Measurements from ENCODE around the gene SLC35F3.

Gene SLC35F3

GRCh38 chr1:234265321-234265720 lies 360.8 kb downstream of the SLC35F3 start:
- DNase-seq, result no peak

GRCh38 chr1:234265861-234266260 lies 361.4 kb downstream of the SLC35F3 start:
- DNase-seq, result peak; percentile 18 to 53

- DNase-seq, result no peak
Measured at GRCh38 chr1:234270093-234270492, 365.6 kb downstream of the SLC35F3 start.

GRCh38 chr1:234270581-234271242 lies 366.2 kb downstream of the SLC35F3 start:
- DNase-seq, result no peak

GRCh38 chr1:234271243-234271606 lies 366.7 kb downstream of the SLC35F3 start:
- no peak for DNase-seq

- peak; percentile 60 to 72 for DNase-seq
Measured at GRCh38 chr1:234272656-234273312, 368.3 kb downstream of the SLC35F3 start.

- DNase-seq, result no peak
Measured at GRCh38 chr1:234273981-234274380, 369.5 kb downstream of the SLC35F3 start.

- DNase-seq, result no peak
Measured at GRCh38 chr1:234276151-234276788, 371.8 kb downstream of the SLC35F3 start.

- DNase-seq, result no peak
Measured at GRCh38 chr1:234277161-234277868, 372.8 kb downstream of the SLC35F3 start.

GRCh38 chr1:234279021-234279420 lies 374.5 kb downstream of the SLC35F3 start:
- no peak for DNase-seq

GRCh38 chr1:234280500-234280899 lies 376.0 kb downstream of the SLC35F3 start:
- DNase-seq, result no peak

GRCh38 chr1:234281826-234282489 lies 377.5 kb downstream of the SLC35F3 start:
- no peak for DNase-seq

- no peak for DNase-seq
Measured at GRCh38 chr1:234286206-234286605, 381.7 kb downstream of the SLC35F3 start.

GRCh38 chr1:234288946-234289345 lies 384.5 kb downstream of the SLC35F3 start:
- no peak for DNase-seq

GRCh38 chr1:234289538-234290305 lies 385.2 kb downstream of the SLC35F3 start:
- no peak for DNase-seq

GRCh38 chr1:234292011-234292410 lies 387.5 kb downstream of the SLC35F3 start:
- no peak for DNase-seq

GRCh38 chr1:234292548-234292947 lies 388.1 kb downstream of the SLC35F3 start:
- DNase-seq, result no peak

GRCh38 chr1:234294109-234294817 lies 389.8 kb downstream of the SLC35F3 start:
- no peak for DNase-seq

- peak in 1 of 2 experiments; percentile 40 for DNase-seq
Measured at GRCh38 chr1:234295068-234295467, 390.6 kb downstream of the SLC35F3 start.

- DNase-seq, result no peak
Measured at GRCh38 chr1:234295626-234296025, 391.1 kb downstream of the SLC35F3 start.

GRCh38 chr1:234296496-234296895 lies 392.0 kb downstream of the SLC35F3 start:
- no peak for DNase-seq

- DNase-seq, result no peak
Measured at GRCh38 chr1:234297668-234298067, 393.2 kb downstream of the SLC35F3 start.
